GM13977 (cell line): ENCODE measurements around the gene ANXA5.
"Not testable (repeated sequence)": the region's sequence is repeated elsewhere in the genome, so short reads cannot be mapped to it uniquely, and the experiment has no call there.

ENCODE experiments used
- DNase-seq: peaks from one replicate; pipeline ENCODE4 v3.0.0; 2012; ENCODE audit warnings: low spot score
- in situ Hi-C: fragments of 300-500 bp; cut with MboI; formaldehyde crosslinking; loops from one replicate; pipeline ENCODE4 v1.12.0; 2022; ENCODE audit warnings: low sequenced_read_pairs, low pct_unique_long_range_greater_than_20kb, mixed read lengths, inconsistent platforms; ENCODE audit not compliant: unreplicated experiment
- TF ChIP-seq, protein P1 (sequence below): IDR thresholded peaks from 2 replicates; pipeline ENCODE4 v1.5.1; 2012; ENCODE audit warnings: mild to moderate bottlenecking, control low read depth; ENCODE audit not compliant: insufficient read depth; ENCODE audit errors: extremely low read depth, missing control alignments

The ANXA5 gene

DNA sequence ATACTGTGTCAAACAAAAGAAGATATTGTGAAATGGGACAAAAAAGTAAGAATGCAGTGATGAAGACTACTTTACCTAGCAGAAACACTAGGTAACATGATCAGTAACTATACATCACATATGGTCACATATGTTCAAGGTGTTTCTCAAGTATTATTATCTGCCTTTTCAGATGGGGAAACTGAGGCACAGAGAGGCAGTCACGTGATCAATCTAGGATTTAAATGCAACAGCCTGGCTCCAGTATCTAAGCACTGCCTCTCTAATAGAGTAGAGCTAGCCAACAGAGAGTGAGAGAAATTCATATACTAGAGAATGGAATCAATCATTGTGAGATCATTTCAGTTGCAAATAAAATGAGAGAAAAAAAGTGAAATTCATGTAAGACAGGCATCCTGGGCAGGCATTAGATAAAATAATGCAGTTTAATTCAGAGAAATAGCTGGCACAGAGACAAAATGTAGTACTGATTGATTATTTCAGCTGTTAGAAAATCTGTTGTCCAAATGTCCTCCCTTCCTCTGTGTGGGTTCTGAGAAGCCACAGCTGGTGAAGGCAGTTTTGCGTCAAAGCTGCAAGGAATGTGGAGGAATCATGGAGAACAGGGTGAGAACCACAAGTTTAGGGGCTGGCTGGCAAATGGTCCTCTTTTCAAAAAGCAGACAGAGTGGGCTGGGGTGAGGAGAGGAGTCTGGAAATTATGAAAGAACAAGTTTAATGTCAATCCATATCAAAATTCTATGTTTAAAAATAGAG lies 42.2 kb upstream of the ANXA5 start:
- DNase-seq = no peak
- in situ Hi-C loops = loop anchor here (25.0 kb wide), 1 partner anchor 252 kb away; no protein-coding TSS in a partner anchor
- TF ChIP-seq, protein P1, sequence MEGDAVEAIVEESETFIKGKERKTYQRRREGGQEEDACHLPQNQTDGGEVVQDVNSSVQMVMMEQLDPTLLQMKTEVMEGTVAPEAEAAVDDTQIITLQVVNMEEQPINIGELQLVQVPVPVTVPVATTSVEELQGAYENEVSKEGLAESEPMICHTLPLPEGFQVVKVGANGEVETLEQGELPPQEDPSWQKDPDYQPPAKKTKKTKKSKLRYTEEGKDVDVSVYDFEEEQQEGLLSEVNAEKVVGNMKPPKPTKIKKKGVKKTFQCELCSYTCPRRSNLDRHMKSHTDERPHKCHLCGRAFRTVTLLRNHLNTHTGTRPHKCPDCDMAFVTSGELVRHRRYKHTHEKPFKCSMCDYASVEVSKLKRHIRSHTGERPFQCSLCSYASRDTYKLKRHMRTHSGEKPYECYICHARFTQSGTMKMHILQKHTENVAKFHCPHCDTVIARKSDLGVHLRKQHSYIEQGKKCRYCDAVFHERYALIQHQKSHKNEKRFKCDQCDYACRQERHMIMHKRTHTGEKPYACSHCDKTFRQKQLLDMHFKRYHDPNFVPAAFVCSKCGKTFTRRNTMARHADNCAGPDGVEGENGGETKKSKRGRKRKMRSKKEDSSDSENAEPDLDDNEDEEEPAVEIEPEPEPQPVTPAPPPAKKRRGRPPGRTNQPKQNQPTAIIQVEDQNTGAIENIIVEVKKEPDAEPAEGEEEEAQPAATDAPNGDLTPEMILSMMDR = no peak

DNA sequence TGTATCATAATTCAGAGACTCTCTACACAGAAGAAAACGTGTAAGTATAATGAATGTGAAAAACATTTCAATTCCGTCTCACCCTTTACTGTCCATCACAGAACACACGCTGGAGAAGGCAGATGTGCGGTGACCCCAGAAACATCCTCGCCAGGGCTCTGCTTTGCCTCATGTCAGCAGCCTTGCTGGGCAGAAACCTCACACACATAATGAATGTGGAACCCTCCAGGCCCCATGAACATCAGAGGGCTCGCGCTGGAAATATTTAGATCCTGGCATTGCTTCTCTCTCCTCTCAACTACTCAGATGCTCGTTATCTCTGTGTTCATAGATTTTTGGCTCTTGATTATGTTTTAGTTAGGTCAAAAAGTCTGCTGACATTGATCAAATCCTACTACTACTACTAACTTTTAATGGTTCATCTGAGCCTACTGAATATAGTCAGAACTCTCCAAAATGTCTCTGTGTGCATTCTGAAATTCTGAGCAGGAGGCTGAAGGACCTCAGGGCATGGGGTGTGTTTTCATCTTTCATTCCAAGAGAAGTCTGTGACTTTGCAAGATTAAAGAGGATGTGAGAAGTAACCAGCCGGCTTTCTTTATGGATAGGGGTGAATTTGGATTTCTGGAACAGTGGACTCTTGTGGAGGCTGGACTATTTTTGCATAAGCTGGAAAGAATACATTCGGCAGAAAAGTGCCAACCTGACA lies 41.2 kb upstream of the ANXA5 start:
- DNase-seq = no peak
- in situ Hi-C loops = loop anchor here (25.0 kb wide), 1 partner anchor 251 kb away; no protein-coding TSS in a partner anchor

DNA sequence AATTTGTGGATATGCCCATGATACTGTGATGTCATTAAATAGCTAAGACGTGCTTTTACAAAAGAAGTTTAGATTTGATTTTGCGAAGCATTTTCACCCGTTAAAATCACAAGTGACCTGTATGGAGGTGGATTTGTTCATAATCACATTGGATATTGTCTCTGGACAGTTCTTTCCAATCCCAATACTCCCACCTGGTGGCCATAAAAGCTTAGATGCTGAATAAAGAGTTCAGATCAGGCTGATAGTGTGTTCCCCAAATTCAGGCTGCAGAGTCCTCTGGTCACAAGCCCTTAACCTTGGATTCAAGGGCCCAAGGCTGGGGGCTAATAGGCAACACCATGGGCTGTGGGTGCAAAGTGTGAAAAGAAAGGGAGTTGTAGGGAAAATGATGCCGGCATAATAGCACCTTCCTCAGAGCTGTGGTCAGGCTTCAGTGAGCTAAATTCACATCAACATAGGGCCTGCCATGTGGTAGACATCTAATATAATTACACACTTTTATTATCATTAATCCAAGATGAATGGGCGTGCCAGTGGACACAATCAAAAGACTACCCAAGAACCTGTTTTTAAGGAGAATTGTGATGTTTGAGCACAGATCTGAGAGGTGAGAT lies 40.1 kb upstream of the ANXA5 start:
- TF ChIP-seq, protein P1 = peak; percentile 36

More for the DNA sequence above, 41.2 kb upstream of the ANXA5 start:
- TF ChIP-seq, protein P1 = no peak

DNA sequence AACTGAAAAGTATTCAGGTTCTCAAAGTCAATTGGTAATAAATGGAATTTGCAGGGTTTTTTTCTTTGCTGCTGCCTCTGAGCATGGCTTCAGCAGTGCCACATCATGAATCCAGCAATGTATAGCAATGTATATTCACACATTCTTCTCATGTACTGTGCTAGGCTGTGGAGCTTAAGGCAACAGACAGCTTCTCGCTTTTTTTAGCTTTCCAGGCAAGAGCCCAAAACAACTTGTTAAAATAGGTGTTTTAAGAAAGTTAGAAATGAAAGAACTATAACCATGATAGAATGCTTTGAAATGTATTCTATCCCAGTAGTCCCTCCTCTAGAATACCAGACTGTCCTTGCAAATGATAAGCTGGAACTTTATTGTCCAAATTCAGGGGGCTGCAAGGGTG lies 37.8 kb upstream of the ANXA5 start:
- in situ Hi-C loops = loop anchor here (25.0 kb wide), 1 partner anchor 247 kb away; no protein-coding TSS in a partner anchor
- DNase-seq = no peak
- TF ChIP-seq, protein P1 = no peak

More for the DNA sequence above, 40.1 kb upstream of the ANXA5 start:
- DNase-seq = peak; percentile 21
- in situ Hi-C loops = loop anchor here (25.0 kb wide), 1 partner anchor 250 kb away; no protein-coding TSS in a partner anchor

DNA sequence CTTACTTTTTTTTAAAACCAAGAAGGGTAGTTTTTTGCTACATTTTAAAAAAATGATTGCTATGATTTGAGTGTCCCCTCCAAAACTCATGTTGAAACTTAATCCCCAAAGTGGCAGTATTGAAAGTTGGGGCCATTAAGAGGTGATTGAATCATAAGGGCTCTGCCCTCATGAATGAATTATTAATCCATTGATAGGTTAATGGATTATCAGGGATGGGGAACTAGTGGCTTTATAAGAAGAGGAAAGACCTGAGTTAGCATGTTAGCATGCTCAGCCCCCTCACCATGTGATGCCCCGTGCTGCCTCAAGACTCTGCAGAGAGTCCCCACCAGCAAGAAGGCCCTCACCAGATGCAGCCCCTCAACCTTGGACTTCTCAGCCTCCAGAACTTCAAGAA lies 37.2 kb upstream of the ANXA5 start:
- no peak for DNase-seq
- in situ Hi-C loops = loop anchor here (25.0 kb wide), 1 partner anchor 247 kb away; no protein-coding TSS in a partner anchor
- TF ChIP-seq, protein P1 = no peak

DNA sequence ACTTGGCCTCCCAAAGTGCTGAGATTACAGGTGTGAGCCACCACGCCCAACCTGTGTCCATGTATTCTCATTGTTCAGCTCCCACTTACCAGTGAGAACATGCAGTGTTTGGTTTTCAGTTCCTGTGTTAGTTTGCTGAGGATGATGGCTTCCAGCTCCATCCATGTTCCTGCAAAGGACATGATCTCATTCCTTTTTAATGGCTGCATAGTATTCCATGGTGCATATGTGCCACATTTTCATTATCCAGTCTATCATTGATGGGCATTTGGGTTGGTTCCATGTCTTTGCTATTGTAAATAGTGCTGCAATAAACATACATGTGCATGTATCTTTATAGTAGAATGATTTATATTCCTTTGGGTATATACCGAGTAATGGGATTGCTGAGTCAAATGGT lies 33.0 kb upstream of the ANXA5 start:
- not testable (repeated sequence) for DNase-seq
- in situ Hi-C loops = loop anchor here (25.0 kb wide), 1 partner anchor 242 kb away; no protein-coding TSS in a partner anchor

DNA sequence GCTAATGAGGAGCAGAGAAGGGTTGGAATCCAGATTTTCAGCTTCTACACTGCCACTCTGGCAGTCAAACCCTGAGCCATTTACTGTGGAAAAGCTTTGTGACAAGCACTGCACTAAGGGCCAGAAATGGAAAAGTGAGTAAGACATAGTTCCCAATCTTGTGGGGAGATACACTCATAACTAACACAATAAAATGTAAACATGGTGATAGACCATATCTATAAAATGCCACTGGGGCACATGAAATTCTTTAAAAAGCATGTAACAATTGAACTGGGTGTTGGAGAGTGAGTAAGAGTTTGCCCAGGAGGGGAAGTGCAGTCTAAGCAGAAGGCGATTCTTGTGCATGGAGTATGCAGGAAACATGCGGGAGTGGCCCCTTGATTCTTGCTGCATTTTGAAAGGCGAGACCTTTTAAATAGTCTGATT lies 32.0 kb upstream of the ANXA5 start:
- in situ Hi-C loops = loop anchor here (25.0 kb wide), 1 partner anchor 242 kb away; no protein-coding TSS in a partner anchor
- no peak for DNase-seq
- TF ChIP-seq, protein P1 = no peak
